GM18505 (cell line): ENCODE data around the gene LONRF2.

Experiments used
- ATAC-seq: cut with Tn5 transposase; IDR thresholded peaks from one replicate; pipeline ENCODE4 v1.9.1; 2021; ENCODE audit not compliant: unreplicated experiment
- POLR2A ChIP-seq: IDR thresholded peaks from 4 replicates; pipeline ENCODE4 v1.6.1; 2011; ENCODE audit warnings: borderline replicate concordance; ENCODE audit not compliant: insufficient read depth, insufficient read length; ENCODE audit errors: extremely low read depth

Gene LONRF2

GRCh38 chr2:100277540-100278207, 44.6 kb downstream of the LONRF2 start:
- TF ChIP-seq POLR2A: no peak
- ATAC-seq: no peak

- ATAC-seq: no peak
- TF ChIP-seq POLR2A: no peak
These were observed 45.6 kb downstream of the LONRF2 start for GRCh38 chr2:100276716-100277115.

- no peak for TF ChIP-seq POLR2A
These were observed 47.1 kb downstream of the LONRF2 start for GRCh38 chr2:100275200-100275589.

GRCh38 chr2:100274566-100275199, 47.6 kb downstream of the LONRF2 start:
- no peak for ATAC-seq
- TF ChIP-seq POLR2A: no peak

More at GRCh38 chr2:100275200-100275589, 47.1 kb downstream of the LONRF2 start:
- ATAC-seq: no peak

- no peak for TF ChIP-seq POLR2A
- ATAC-seq: no peak
These were observed 48.2 kb downstream of the LONRF2 start for GRCh38 chr2:100274076-100274475.

GRCh38 chr2:100273387-100273786, 48.9 kb downstream of the LONRF2 start:
- no peak for ATAC-seq
- TF ChIP-seq POLR2A: no peak

- ATAC-seq: no peak
- TF ChIP-seq POLR2A: no peak
These were observed 49.4 kb downstream of the LONRF2 start for GRCh38 chr2:100272841-100273329.

GRCh38 chr2:100271210-100271609, 51.1 kb downstream of the LONRF2 start:
- ATAC-seq: no peak

GRCh38 chr2:100270381-100271146, 51.7 kb downstream of the LONRF2 start:
- ATAC-seq: no peak
- TF ChIP-seq POLR2A: no peak

More at GRCh38 chr2:100271210-100271609, 51.1 kb downstream of the LONRF2 start:
- TF ChIP-seq POLR2A: no peak

- ATAC-seq: no peak
- TF ChIP-seq POLR2A: no peak
These were observed 52.4 kb downstream of the LONRF2 start for GRCh38 chr2:100269889-100270288.

- ATAC-seq: no peak
- no peak for TF ChIP-seq POLR2A
These were observed 53.3 kb downstream of the LONRF2 start for GRCh38 chr2:100268986-100269385.

- no peak for TF ChIP-seq POLR2A
- ATAC-seq: no peak
These were observed 54.5 kb downstream of the LONRF2 start for GRCh38 chr2:100267751-100268150.

- ATAC-seq: no peak
- no peak for TF ChIP-seq POLR2A
These were observed 56.2 kb downstream of the LONRF2 start for GRCh38 chr2:100266126-100266525.
